IMR-90 (cell line): Measurements from ENCODE around the gene ATG9A. TPM values are rescaled to one million over a fixed set of nuclear protein-coding genes. Genes with fewer than 3 reads are reported as not detected.

Experiments
- ATAC-seq: fragments of 200-7000 bp; cut with Tn5 transposase; 2 replicates; pipeline ENCODE4 v1.9.1; 2020; ENCODE audit warnings: low read depth, mild to moderate bottlenecking, moderate library complexity
- BruUV-seq: library from RNA; stranded (reverse); fragments of 400-500 nt; replicated peaks from 2 replicates; lab custom pipeline; 2021; lab: Mats Ljungman, UMichigan
- CTCF ChIA-PET: fragments of 300-600 bp; formaldehyde crosslinking; extraction: SDS; loops from one replicate; lab custom pipeline; 2021; ENCODE audit warnings: antibody characterized with exemption; lab: Yijun Ruan, JAX
- POLR2A ChIA-PET: fragments of 300-600 bp; sonication (Branson Sonifier 250); formaldehyde crosslinking; loops from one replicate; lab custom pipeline; 2022; ENCODE audit warnings: antibody characterized with exemption; ENCODE audit not compliant: unreplicated experiment; lab: Charles Lee
- DNase-seq: peaks from one replicate; pipeline ENCODE4 v3.0.0; 2013
- H2AFZ ChIP-seq: replicated peaks from 2 replicates; pipeline ENCODE3; 2013; ENCODE audit warnings: low read length, mild to moderate bottlenecking; ENCODE audit not compliant: poor library complexity
- H2AK5ac ChIP-seq: 2 replicates; pipeline ENCODE4 v1.6.1; 2013; ENCODE audit warnings: low read depth, low read length, inconsistent platforms
- H2AK9ac ChIP-seq: replicated peaks from 2 replicates; pipeline ENCODE3; 2013; ENCODE audit warnings: mild to moderate bottlenecking, low read depth, low read length, moderate library complexity; ENCODE audit not compliant: poor library complexity
- H2BK120ac ChIP-seq: 2 replicates; pipeline ENCODE4 v1.6.1; 2013; ENCODE audit warnings: low read depth, low read length, inconsistent platforms
- H2BK15ac ChIP-seq: 3 replicates; pipeline ENCODE4 v1.6.1; 2013; ENCODE audit warnings: low read depth, low read length, inconsistent platforms
- H2BK20ac ChIP-seq: 2 replicates; pipeline ENCODE4 v1.6.1; 2013; ENCODE audit warnings: low read depth, mild to moderate bottlenecking, inconsistent platforms, low read length, moderate library complexity
- H2BK5ac ChIP-seq: 2 replicates; pipeline ENCODE4 v1.6.1; 2013; ENCODE audit warnings: mild to moderate bottlenecking, low read depth, low read length, inconsistent platforms; ENCODE audit not compliant: poor library complexity, severe bottlenecking
- H3K14ac ChIP-seq: replicated peaks from 2 replicates; pipeline ENCODE4 v1.6.1; 2013; ENCODE audit warnings: low read depth, low read length, inconsistent platforms
- H3K18ac ChIP-seq: 2 replicates; pipeline ENCODE4 v1.6.1; 2013; ENCODE audit warnings: low read depth, low read length, control low read depth
- H3K23ac ChIP-seq: 2 replicates; pipeline ENCODE4 v1.6.1; 2013; ENCODE audit warnings: low read depth, low read length, inconsistent platforms
- H3K27ac ChIP-seq: 2 replicates; pipeline ENCODE4 v1.5.1; 2013; ENCODE audit warnings: mild to moderate bottlenecking, control low read depth, low read length; ENCODE audit not compliant: insufficient read depth
- H3K27me3 ChIP-seq: 2 replicates; pipeline ENCODE4 v1.6.1; 2013; ENCODE audit warnings: low read length; ENCODE audit not compliant: control insufficient read depth, insufficient read depth
- H3K36me3 ChIP-seq: 2 replicates; pipeline ENCODE4 v1.6.1; 2013; ENCODE audit warnings: low read length, mixed read lengths; ENCODE audit not compliant: control insufficient read depth, insufficient read depth
- H3K4ac ChIP-seq: 2 replicates; pipeline ENCODE4 v1.6.1; 2013; ENCODE audit warnings: low read depth, low read length, inconsistent platforms
- H3K4me1 ChIP-seq: 2 replicates; pipeline ENCODE4 v1.6.1; 2013; ENCODE audit warnings: low read length, mixed read lengths; ENCODE audit not compliant: control insufficient read depth, insufficient read depth
- H3K4me2 ChIP-seq: 2 replicates; pipeline ENCODE4 v1.6.1; 2013; ENCODE audit warnings: low read depth, mild to moderate bottlenecking, control low read depth, low read length, moderate library complexity
- H3K4me3 ChIP-seq: 2 replicates; pipeline ENCODE4 v1.5.1; 2013; ENCODE audit warnings: low read depth, mild to moderate bottlenecking, control low read depth, low read length, moderate library complexity; ENCODE audit not compliant: insufficient read depth
- H3K56ac ChIP-seq: 2 replicates; pipeline ENCODE4 v1.6.1; 2013; ENCODE audit warnings: low read length, inconsistent platforms; ENCODE audit not compliant: insufficient read depth; ENCODE audit errors: extremely low read depth
- H3K79me1 ChIP-seq, 2 experiments: 2 replicates each; pipeline ENCODE4 v1.6.1; 2013; ENCODE audit warnings: low read length in 2 of 2, inconsistent platforms in 1 of 2, low read depth in 1 of 2
- H3K9ac ChIP-seq: 2 replicates; pipeline ENCODE4 v1.6.1; 2013; ENCODE audit warnings: low read depth, low read length, control low read depth
- H3K9me1 ChIP-seq: 2 replicates; pipeline ENCODE4 v1.6.1; 2013; ENCODE audit warnings: low read length, inconsistent platforms; ENCODE audit not compliant: insufficient read depth
- H3K9me3 ChIP-seq: 2 replicates; pipeline ENCODE4 v1.6.1; 2013; ENCODE audit warnings: low read length; ENCODE audit not compliant: control insufficient read depth, insufficient read depth
- H4K20me1 ChIP-seq: 2 replicates; pipeline ENCODE4 v1.6.1; 2013; ENCODE audit warnings: low read length, inconsistent platforms; ENCODE audit not compliant: insufficient read depth
- H4K5ac ChIP-seq: 2 replicates; pipeline ENCODE4 v1.6.1; 2013; ENCODE audit warnings: mild to moderate bottlenecking, low read depth, low read length, control low read depth
- H4K8ac ChIP-seq, 2 experiments: 2 replicates each; pipeline ENCODE4 v1.6.1; 2013; ENCODE audit warnings: low read depth in 2 of 2, low read length in 2 of 2, control low read depth in 1 of 2, inconsistent platforms in 1 of 2
- H4K91ac ChIP-seq: 2 replicates; pipeline ENCODE4 v1.6.1; 2013; ENCODE audit warnings: low read depth, low read length, inconsistent platforms; ENCODE audit not compliant: insufficient read depth
- BHLHE40 ChIP-seq: fragments of 150-350 bp; IDR thresholded peaks from 2 replicates; pipeline ENCODE4 v1.6.1; 2016; ENCODE audit warnings: mild to moderate bottlenecking, low read depth, low read length
- CEBPB ChIP-seq: IDR thresholded peaks from 2 replicates; pipeline ENCODE4 v1.6.1; 2012; ENCODE audit warnings: low read depth, low read length, improper control_type of control experiment
- CHD1 ChIP-seq: IDR thresholded peaks from 2 replicates; pipeline ENCODE4 v1.6.1; 2012; ENCODE audit warnings: low read depth, low read length, improper control_type of control experiment
- ELK1 ChIP-seq: fragments of 150-350 bp; IDR thresholded peaks from 2 replicates; pipeline ENCODE4 v1.6.1; 2016; ENCODE audit warnings: low read depth, mild to moderate bottlenecking, low read length, moderate library complexity, borderline replicate concordance
- FOS ChIP-seq: fragments of 150-350 bp; IDR thresholded peaks from 2 replicates; pipeline ENCODE4 v1.6.1; 2016; ENCODE audit warnings: low read depth, low read length
- MAFK ChIP-seq: IDR thresholded peaks from 2 replicates; pipeline ENCODE4 v1.6.1; 2012; ENCODE audit warnings: low read depth, low read length, improper control_type of control experiment
- MXI1 ChIP-seq: IDR thresholded peaks from 2 replicates; pipeline ENCODE4 v1.6.1; 2012; ENCODE audit warnings: low read depth, mild to moderate bottlenecking, low read length, moderate library complexity, borderline replicate concordance
- POLR2A ChIP-seq: IDR thresholded peaks from 2 replicates; pipeline ENCODE4 v1.6.1; 2012; ENCODE audit warnings: mild to moderate bottlenecking, low read depth, low read length
- RAD21 ChIP-seq: IDR thresholded peaks from 2 replicates; pipeline ENCODE4 v1.6.1; 2012; ENCODE audit warnings: low read length, improper control_type of control experiment
- RCOR1 ChIP-seq: IDR thresholded peaks from 2 replicates; pipeline ENCODE4 v1.6.1; 2012; ENCODE audit warnings: mild to moderate bottlenecking, low read length, improper control_type of control experiment; ENCODE audit not compliant: insufficient replicate concordance
- RFX5 ChIP-seq: IDR thresholded peaks from 2 replicates; pipeline ENCODE4 v1.8.0; 2012; ENCODE audit warnings: low read depth, mild to moderate bottlenecking, low read length, moderate library complexity
- SMC3 ChIP-seq: fragments of 150-350 bp; IDR thresholded peaks from 2 replicates; pipeline ENCODE4 v1.6.1; 2016; ENCODE audit warnings: low read depth, mild to moderate bottlenecking, antibody characterized with exemption, low read length, moderate library complexity
- USF2 ChIP-seq: fragments of 150-350 bp; IDR thresholded peaks from 2 replicates; pipeline ENCODE4 v1.6.1; 2017; ENCODE audit warnings: mild to moderate bottlenecking, antibody characterized with exemption, low read length, low read depth
- WGBS, 2 experiments: methylation state at CpG; one replicate each; pipeline versions ENCODE4 v1.1.5 to v1.1.7; 2013; ENCODE audit warnings: missing lambda C conversion rate in 2 of 2; ENCODE audit not compliant: insufficient read length in 1 of 2; ENCODE audit errors: extremely low coverage in 2 of 2; 5-methylcytosine and 5-hydroxymethylcytosine counted together
- dilution Hi-C: fragments of 300-500 bp; cut with HindIII; formaldehyde crosslinking; loops from one replicate; pipeline ENCODE4 v1.14.3; 2018; ENCODE audit warnings: low sequenced_read_pairs; ENCODE audit not compliant: unreplicated experiment
- in situ Hi-C: fragments of 300-500 bp; cut with MboI; formaldehyde crosslinking; loops from 3 replicates; pipeline ENCODE4 v1.14.3; 2019; ENCODE audit warnings: low sequenced_read_pairs, inconsistent platforms, mixed read lengths
- intact Hi-C: fragments of 100-400 bp; cut with micrococcal nuclease; formaldehyde crosslinking; loops from 2 replicates; pipeline ENCODE4 v1.10.0; 2022
- polyA plus RNA-seq, 3 experiments: library from polyadenylated mRNA; depleted of rRNA; stranded (reverse); fragments of >200 nt; gene quantifications; 2 replicates each; pipeline ENCODE4 v1.2.3, GENCODE V29; 2012; ENCODE audit warnings: low replicate concordance in 1 of 3
- total RNA-seq: library from RNA; depleted of rRNA; stranded (reverse); fragments of >200 nt; gene quantifications from 2 replicates; pipeline ENCODE4 v1.2.3, GENCODE V29; 2012
- TF ChIP-seq, protein P1 (sequence below): conservative IDR thresholded peaks from 2 replicates; pipeline ENCODE4 v1.5.1; 2012; ENCODE audit warnings: mild to moderate bottlenecking, low read depth, low read length, improper control_type of control experiment

Gene ATG9A
- total and polyA plus RNA-seq, 2 of the 4 experiments (the other 2 are of a cell fraction) = 35.1 to 58.3 TPM

DNA sequence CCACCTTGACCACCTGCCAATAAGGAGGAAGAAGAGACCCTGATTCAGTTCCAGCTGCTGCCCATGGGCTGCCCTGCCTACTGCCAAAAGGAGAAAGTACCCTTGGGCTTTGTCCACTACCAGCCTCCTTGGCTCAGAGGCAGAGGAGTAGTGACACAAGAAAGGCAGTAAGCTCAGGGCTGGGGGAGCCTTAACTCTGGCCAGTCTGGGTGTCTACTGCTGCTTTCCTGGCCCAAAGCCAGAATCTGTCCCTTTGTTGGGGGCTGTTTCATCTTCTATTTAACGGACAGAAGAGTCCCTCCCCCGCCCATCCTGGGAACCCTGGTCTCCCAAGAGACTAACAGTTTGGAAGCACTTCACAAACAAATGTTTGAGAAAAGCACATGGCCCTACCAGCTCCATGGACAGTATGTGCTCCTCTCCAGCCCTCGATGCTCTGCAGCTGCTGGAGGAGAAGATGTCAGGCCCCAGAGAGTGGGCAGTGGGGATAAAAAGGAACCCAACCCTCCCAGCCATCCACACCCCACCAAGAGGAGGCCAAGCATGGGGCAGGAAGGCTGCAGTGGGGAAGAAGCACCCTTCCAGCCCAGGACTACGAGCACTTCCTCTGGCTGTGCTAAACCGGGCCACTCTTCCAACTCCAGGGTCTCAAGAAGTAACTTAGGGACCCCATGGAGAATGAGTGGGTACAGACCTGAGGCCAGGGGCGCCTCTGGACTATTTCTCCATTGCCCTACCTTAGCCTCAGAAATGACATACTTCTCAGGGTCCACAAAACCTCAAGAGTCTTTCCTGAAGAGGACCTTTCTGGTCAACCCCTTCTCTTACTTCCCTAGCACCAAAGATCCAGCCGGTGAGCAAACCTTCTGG lies 1.2 kb downstream of the ATG9A start:
- CTCF ChIA-PET = interaction anchor here (0.6 to 1.4 kb wide), 3 partner anchors 50 to 137 kb away, joined by 4 to 8 read pairs (median 5); no protein-coding TSS in a partner anchor
- no peaks in the 10 kb centered on the region for H4K20me1 ChIP-seq
- ATAC-seq = no peak
- H4K5ac ChIP-seq = peak overlapping the region; percentile 31
- intact Hi-C loops (no loop called here), in situ Hi-C loops (no loop called here), dilution Hi-C loops (no loop called here)
- peaks cover 38% of the 10 kb centered on the region for H3K36me3 ChIP-seq
- H3K23ac ChIP-seq = peak overlapping the region; percentile 87
- H3K4ac ChIP-seq = peak overlapping the region; percentile 51
- H2BK5ac ChIP-seq = peak overlapping the region; percentile 71
- H2AK5ac ChIP-seq = peak overlapping the region; percentile 60
- H2AK9ac ChIP-seq = peak overlapping the region; percentile 94
- H2BK15ac ChIP-seq = 0 out of 3 replicates have a peak overlapping the region, but pooled peaks have one; percentile 25
- H3K18ac ChIP-seq = no peak overlapping the region
- peak overlapping the region; percentile 26 to 66; a peak in 2 of 4 replicates for H4K8ac ChIP-seq
- H3K9ac ChIP-seq = peak overlapping the region; percentile 82
- no peak overlapping the region for H2BK20ac ChIP-seq
- H3K4me2 ChIP-seq = peak overlapping the region; percentile 93
- H2AFZ ChIP-seq = peak overlapping the region; percentile 99
- H3K9me3 ChIP-seq = no peaks in the 10 kb centered on the region
- peak overlapping the region; percentile 70 for H3K27ac ChIP-seq
- H3K56ac ChIP-seq = peak overlapping the region; percentile 69; the same call in 1 of the 2 replicates
- peak overlapping the region; percentile 68 for H4K91ac ChIP-seq
- H3K4me1 ChIP-seq = peaks cover 5% of the 10 kb centered on the region
- BruUV-seq = no TSS peak
- H2BK120ac ChIP-seq = no peak overlapping the region
- WGBS, 2 experiments = 0% methylated on average over 1 of the region's 7 CpGs; no CpG with 5 or more reads in 1 of the 2 experiments
- H3K4me3 ChIP-seq = peak overlapping the region; percentile 79
- POLR2A ChIA-PET = interaction anchor here (0.7 to 1.1 kb wide), 2 partner anchors 16 to 21 kb away, joined by 6 to 18 read pairs; no protein-coding TSS in a partner anchor
- H3K27me3 ChIP-seq = no peaks in the 10 kb centered on the region
- H3K79me1 ChIP-seq = peaks cover 46 to 58% of the 10 kb centered on the region in 2 experiments
- peak overlapping the region; percentile 93 for H3K14ac ChIP-seq
- DNase-seq = no peak
- H3K9me1 ChIP-seq = peaks cover 8% of the 10 kb centered on the region; the same call in 1 of the 2 replicates
- TF ChIP-seq RAD21 (no peak), CEBPB (no peak), USF2 (no peak), FOS (no peak), MAFK (no peak), MXI1 (no peak), RFX5 (no peak), SMC3 (no peak), POLR2A (no peak), BHLHE40 (no peak), CHD1 (no peak), ELK1 (no peak), RCOR1 (no peak)
- TF ChIP-seq, protein P1, sequence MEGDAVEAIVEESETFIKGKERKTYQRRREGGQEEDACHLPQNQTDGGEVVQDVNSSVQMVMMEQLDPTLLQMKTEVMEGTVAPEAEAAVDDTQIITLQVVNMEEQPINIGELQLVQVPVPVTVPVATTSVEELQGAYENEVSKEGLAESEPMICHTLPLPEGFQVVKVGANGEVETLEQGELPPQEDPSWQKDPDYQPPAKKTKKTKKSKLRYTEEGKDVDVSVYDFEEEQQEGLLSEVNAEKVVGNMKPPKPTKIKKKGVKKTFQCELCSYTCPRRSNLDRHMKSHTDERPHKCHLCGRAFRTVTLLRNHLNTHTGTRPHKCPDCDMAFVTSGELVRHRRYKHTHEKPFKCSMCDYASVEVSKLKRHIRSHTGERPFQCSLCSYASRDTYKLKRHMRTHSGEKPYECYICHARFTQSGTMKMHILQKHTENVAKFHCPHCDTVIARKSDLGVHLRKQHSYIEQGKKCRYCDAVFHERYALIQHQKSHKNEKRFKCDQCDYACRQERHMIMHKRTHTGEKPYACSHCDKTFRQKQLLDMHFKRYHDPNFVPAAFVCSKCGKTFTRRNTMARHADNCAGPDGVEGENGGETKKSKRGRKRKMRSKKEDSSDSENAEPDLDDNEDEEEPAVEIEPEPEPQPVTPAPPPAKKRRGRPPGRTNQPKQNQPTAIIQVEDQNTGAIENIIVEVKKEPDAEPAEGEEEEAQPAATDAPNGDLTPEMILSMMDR = no peak
